Urothelium cell line (cell line): ENCODE data around the gene SLC15A3.
A peak's percentile ranks its signal among the peaks of the same experiment; 100 is the strongest.
"Not testable (repeated sequence)": the region's sequence is repeated elsewhere in the genome, so short reads cannot be mapped to it uniquely, and the experiment has no call there.

Source experiments
- DNase-seq: peaks from one replicate; pipeline ENCODE4 v3.0.0; 2011; ENCODE audit warnings: low spot score, mixed read lengths
- FAIRE-seq: peaks from 2 replicates; lab custom pipeline; 2011; peaks lifted over from hg19 to GRCh38; lab: Jason Lieb, UNC

The SLC15A3 gene

DNA sequence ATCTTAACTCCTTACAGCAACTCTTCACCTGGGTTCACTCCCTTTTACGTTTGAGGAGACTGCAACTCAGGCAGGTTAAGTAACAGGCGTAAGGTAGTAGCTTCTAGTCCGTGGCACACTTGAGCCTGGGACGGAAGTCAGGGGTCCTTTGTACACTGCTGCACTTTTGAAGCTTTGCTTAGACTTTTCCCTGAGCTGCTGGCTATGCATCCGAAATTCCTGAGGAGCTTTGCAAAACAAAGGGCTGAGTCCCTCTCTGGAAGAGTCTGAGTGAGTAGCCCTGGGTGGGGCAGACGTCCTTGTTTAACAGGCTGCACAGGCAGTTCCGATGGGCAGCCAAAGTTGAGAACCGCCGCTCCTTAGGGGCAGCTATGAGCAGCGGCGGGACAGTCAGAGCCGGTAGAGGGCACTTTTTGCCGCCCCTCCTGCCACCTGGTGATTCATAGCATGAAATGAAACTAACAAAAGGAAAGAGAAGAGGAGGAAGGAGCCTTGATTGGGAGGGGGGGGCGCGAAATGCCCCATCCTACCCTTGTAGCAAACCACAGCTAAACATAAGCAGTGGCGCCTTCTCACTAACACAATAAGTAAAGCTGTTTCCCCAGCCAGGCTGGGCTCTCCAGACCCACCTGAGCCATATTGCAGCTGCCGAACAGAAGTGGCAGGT is 36.6 kb downstream of the SLC15A3 start:
- FAIRE-seq (no peak), DNase-seq (peak; percentile 81)

DNA sequence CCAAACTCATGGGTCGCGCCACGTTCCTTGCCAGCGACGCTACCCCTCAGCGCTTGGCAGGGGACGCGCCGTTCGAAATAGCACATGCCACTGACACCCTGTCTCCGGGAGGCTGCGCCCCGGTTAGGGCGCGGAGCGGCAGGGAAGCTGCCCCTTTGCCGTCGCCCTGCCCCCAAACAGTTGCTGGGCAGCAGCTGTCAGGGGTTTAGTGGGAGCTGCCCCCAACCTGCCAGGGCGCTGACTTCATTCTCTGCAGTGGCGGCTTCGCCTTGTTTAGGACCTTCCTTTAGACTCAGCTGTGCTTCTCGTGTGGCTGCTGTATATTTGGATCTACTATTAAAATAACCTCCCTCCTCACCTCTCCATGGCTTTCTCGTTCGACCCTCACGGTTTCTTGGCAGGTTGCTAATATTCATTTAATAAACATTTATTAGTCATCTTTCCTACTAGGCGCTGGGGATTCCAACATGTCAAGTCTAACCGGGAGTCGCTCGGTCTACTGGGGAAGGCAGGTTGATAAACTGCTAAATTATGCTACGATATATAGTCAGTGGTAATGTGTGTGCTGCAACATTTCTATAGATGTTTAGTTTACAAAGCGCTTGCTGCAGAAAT is 37.2 kb downstream of the SLC15A3 start:
- no peak for FAIRE-seq
- DNase-seq, result peak; percentile 50

GRCh38 chr11:60913793-60914632 is 38.0 kb downstream of the SLC15A3 start, which contains the start of gene TMEM109:
TSS of gene TMEM109 (plus strand) at chr11:60914158. CDS start at chr11:60919694, 5,536 bp downstream.
- FAIRE-seq (no peak), DNase-seq (peak; percentile 90)

- no peak for DNase-seq
- no peak for FAIRE-seq
Measured at GRCh38 chr11:60912851-60913528, 39.0 kb downstream of the SLC15A3 start.

DNA sequence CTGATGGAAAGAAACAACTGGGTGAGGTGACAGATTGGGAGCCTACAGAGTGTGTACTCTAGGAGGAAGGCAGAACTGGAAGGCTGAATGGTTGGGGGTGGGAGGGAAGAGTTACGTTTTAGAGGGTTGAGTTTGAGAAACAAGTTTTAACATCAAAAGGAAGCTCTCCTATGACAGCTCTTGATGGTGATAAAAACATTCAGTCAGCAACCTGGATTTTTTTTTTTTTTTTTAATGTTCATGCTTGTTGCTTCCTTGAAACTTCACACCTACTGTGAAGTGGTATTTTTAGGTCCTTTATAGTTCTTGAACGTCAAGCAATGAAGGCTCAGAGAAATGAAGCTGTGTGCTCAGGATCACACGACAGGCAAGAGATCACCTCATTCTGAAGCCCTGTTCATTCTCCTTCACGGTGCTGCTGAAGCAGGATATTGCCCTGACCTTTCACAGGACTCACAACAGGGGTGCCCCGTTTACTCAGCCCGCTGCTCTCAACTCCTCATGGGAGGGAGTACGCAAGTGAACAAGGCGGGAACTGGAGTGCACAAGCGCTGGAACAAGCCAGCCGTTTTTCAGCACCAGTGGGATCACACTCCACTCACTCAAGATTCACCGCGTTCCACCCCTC is 39.6 kb downstream of the SLC15A3 start:
- FAIRE-seq, result no peak
- no peak for DNase-seq

DNA sequence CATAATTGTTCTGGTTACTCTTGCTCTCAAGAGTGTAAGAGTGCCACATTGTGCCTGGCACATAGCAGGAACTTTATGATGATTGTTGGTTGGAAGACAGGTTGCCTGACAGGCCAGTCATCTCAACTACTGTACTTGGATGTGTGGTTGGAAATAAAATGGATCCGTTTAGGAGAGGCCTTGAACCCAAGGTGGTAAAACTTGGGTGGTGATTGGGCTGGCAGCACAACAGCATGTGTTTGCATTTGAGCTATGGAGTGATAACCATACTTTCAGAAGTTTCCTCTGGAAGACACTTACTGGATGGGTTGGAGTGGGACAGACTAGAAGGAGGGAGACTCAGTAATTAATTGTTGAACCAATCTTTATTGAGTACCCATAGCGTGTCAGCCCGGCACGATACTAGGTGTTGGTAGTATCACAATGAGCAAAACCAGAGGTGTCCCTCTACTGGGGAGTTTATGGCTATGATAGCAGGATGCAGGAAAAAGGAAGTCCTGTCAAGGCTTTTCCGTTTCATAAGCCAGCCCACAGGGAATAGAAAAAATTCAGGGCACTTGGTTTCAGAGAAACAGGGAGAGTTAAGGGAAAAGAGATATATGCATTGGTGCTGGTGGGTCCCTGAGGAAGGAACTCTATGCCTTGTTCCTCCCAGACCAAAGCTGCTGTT is 41.1 kb downstream of the SLC15A3 start:
- FAIRE-seq, result no peak
- DNase-seq, result no peak

GRCh38 chr11:60910281-60910687 is 41.7 kb downstream of the SLC15A3 start:
- FAIRE-seq (no peak), DNase-seq (no peak)

- DNase-seq, FAIRE-seq: not testable (repeated sequence)
Measured at GRCh38 chr11:60909680-60910280, 42.2 kb downstream of the SLC15A3 start.

DNA sequence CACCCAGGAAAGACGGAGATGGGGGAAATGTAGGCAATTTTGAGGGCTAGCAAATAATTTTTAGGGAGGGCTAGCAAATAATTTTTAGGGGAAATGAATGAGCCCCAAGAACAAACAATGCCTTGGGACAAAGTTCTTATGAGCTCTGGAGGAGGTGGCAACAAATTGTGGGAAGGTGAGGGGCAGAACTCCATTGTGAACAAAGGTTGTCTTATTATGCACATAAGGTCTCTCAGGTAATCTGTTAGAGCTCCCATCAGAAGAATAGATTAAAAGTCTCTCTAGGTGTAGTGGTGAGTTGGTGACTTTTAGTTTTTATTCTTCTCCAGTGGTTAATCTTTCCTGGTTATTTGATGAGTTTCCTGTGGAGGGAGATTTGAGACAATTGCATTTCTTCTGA is 43.2 kb downstream of the SLC15A3 start:
- no peak for FAIRE-seq
- no peak for DNase-seq

DNA sequence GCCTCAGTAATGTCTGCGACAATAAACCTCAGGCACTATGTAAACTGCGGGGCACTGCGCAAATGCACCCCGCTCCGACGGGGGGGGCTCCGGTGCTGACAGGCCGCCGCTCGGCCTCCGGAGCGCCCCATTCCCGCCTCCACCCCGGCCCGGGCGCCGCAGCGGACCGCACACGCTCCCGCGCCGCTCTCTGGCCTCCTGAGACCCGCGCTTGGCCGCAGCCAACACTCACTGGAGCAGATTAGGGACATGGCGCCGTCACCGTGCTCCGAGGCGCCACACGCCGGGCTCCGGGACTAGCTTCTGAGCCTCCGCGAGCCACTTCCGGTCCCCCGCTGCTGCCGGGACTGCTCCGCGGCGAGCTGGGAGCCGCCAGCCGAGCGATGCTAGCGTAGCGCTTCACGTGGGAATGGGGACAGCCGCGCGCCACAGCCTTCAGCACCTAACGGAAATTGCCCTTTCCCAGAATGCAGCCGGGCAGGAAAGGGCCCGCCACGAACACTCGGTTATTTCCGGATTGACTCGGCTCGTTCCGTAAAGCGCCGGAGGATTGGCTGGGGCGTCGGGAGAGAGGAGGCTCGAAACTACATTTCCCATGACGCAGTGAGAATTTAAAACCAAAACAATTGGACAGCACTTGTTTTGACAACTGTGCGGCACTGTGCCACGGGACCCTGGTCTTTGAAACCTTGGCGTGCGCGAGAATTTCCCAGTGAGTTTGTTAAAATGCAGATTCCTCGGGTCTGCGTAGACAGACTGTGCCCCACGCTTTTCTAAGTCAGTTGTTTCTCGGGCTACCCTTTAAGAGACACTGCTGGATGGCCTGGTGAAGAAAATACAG is 45.6 kb downstream of the SLC15A3 start, which contains the start of gene PRPF19:
PRPF19 (minus strand) TSS at position 454 of the 841 bp plus-strand sequence; CDS start at position 251, 203 bp downstream.
- FAIRE-seq, result no peak
- DNase-seq, result peak; percentile 98

DNA sequence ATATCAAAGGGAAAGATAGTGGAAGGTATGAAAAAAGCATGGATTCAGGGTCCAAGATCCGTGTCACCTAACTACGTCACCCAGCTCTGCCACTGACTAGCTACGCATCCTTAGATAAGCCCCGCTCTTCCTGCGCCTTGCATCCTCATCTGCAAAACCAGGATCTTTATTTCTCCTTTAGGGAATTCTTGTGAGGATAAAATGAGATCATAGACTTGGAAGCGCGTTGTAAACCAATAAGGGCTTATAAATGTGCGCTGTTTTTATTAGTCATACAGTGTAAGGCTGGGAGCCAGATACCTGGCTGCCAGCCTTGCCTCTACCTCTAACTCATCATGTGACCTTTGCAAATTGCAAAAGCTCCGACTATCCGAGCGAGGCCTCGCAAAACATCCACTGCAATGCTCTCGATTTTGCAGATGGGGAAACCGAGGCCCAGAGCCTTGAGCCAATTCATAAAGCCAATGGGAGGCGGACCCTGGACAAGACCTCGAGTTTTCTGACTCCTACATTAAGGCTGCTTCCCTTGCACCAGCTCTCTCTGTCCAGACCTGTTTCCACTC is 46.3 kb downstream of the SLC15A3 start:
- DNase-seq, result no peak
- no peak for FAIRE-seq

GRCh38 chr11:60905047-60905446 is 46.9 kb downstream of the SLC15A3 start:
- DNase-seq, result no peak
- FAIRE-seq, result no peak

- no peak for FAIRE-seq
- no peak for DNase-seq
Measured at GRCh38 chr11:60902625-60903024, 49.4 kb downstream of the SLC15A3 start.

DNA sequence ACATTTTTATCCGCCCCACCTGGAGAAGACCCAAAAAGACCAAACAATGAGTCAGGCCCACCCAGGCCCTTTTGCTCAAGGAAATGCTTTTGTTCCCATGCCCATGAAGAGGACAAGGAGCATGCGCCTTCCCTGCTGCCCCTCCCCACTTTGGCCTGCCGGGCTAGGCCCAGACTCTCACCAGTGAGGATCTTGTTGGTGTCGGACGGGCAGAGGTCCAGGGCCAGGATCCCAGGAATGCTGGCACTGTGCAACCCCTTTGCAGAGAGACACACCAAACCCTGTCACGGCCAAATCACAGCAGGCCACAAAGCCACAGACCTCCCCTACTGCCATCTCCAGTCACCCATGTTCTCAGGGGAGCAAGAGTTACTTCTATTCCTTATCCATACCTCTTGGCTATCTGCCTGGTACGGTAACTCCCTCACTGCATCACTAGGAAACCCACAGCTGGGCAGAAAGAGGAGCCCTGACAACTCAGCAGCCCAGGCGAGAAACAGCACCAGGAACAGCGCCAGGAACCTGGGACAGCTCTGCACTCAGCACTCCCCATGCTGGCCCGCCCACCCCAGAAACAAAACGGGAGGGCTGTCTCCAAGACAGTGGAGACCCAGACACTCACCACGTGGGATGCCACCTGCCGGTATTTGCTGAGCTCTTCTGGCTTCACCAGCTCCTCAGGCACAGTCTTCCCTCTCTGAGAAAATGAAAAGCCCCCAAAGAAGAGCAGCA is 51.1 kb downstream of the SLC15A3 start:
- FAIRE-seq, result no peak

DNA sequence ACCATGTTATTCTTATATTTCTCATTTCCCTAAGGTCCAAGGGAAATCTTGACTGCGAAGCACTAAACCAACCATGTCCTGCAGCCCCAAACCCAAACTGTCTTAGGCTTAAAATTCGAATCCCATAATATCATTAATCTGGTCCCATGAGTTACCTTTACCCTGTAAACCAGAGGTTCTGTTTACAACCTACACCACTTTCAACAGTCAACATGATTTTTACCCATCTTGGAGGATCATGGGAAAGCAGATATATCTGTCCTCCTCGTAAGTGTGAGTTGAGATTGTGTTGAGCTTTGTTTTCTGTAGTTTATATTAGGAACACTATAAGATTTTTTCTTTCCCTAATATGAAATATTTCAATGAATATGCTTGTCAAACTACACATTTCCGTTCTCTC is 52.0 kb downstream of the SLC15A3 start:
- FAIRE-seq, result no peak
- no peak for DNase-seq

More for the DNA sequence above, 51.1 kb downstream of the SLC15A3 start:
- DNase-seq, result no peak

- FAIRE-seq, result no peak
Measured at GRCh38 chr11:60899046-60899936, 52.7 kb downstream of the SLC15A3 start.

DNA sequence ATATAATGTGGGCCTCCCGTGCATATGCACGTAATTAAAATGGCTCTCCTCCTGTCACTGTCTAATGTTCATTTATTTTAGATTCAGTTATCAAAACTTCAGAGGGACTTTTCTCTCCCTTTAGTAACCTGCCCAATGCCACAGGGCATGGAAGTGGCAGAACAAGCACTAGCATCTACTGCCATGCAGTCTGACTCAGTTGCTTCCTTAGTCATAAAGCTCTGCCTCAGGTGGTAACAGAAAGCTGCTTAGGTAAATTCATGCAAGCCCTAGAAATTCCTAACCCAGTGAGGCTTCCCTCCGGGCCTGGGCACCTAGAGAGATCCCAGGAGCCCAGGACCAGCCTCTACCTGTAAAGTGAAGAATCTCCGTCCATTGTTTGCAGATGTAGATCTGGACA is 54.5 kb downstream of the SLC15A3 start:
- FAIRE-seq (no peak), DNase-seq (no peak)

More at GRCh38 chr11:60899046-60899936, 52.7 kb downstream of the SLC15A3 start:
- peak; percentile 68 for DNase-seq
